Activated naive CD8-positive, alpha-beta T cell treated with anti-CD3 and anti-CD28 coated beads for 36 hours (primary cell): Measurements from ENCODE around the gene FKRP. TPM values are rescaled to one million over a fixed set of nuclear protein-coding genes. Genes with fewer than 3 reads are reported as not detected.
"Not testable (repeated sequence)": the region's sequence is repeated elsewhere in the genome, so short reads cannot be mapped to it uniquely, and the experiment has no call there.

ENCODE experiments used
- DNase-seq: peaks from one replicate; pipeline ENCODE4 v3.0.0; 2021
- H3K27ac Mint-ChIP-seq: one replicate; pipeline ENCODE4 v1.8.0; 2022; ENCODE audit warnings: mild to moderate bottlenecking, moderate library complexity, mixed read lengths
- H3K27me3 Mint-ChIP-seq: one replicate; pipeline ENCODE4 v1.8.0; 2022; ENCODE audit warnings: mild to moderate bottlenecking, mixed read lengths
- H3K36me3 Mint-ChIP-seq: one replicate; pipeline ENCODE4 v1.8.0; 2021; ENCODE audit warnings: mild to moderate bottlenecking, mixed read lengths
- H3K4me1 Mint-ChIP-seq: one replicate; pipeline ENCODE4 v1.8.0; 2021; ENCODE audit warnings: mixed read lengths
- H3K4me3 Mint-ChIP-seq: one replicate; pipeline ENCODE4 v1.8.0; 2022; ENCODE audit warnings: mild to moderate bottlenecking, moderate library complexity, mixed read lengths
- H3K9me3 Mint-ChIP-seq: one replicate; pipeline ENCODE4 v1.8.0; 2022; ENCODE audit warnings: mixed read lengths
- total RNA-seq, 2 experiments: library from RNA; stranded (reverse); gene quantifications; one replicate each; pipeline ENCODE4 v1.2.3, GENCODE V29; 2021

The FKRP gene
- 10 to 100 TPM; 17.3 to 18.8 TPM for total RNA-seq

DNA sequence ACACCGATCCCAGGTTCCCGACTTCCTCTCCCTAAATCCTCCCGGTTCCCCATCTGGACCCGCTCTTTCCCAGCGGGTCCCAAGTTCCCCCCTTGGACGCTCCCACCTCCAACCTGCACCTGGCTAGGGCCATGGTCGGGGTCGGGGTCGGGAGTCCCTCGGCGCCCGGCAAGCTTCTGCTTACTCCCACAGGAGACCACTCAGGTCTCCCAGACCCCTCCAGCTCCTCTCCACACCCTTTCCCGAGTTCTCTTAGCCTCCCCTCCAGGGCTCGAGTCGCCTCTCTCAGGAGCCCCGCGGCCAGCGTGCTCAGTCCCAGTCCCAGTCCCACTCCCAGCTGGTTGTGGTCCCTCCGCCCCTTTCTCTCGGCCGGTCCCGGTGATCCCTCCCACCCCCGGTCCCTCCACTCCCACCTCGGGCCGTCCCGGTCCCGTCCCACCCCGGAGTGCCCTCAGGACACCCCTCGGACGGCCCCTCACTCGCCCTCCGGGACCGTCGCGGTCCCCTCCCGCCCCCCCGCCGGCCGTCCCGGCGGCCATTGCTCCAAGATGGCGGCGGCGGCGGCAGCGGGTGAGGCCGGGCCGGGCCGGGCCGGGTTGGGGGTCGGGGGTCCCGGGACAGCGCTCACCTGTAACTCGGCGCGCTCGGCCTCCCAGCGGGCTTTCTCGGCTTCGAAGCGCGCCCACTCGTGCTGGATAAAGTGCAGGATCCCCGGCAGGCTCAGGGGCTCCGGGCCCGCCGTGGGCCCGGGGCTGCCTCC lies at the start of gene FKRP:
Gene FKRP, plus strand, starts transcription at position 537 of the 760 bp plus-strand sequence. CDS start 9,394 bp downstream, outside the sequence.
- peaks cover 40% of the 10 kb centered on the region for H3K4me1 Mint-ChIP-seq
- peaks cover 18% of the 10 kb centered on the region for H3K36me3 Mint-ChIP-seq
- peak within 1 kb of the TSS; percentile 88 for H3K27ac Mint-ChIP-seq
- no peaks in the 10 kb centered on the region for H3K27me3 Mint-ChIP-seq
- peak; percentile 38 for DNase-seq
- H3K9me3 Mint-ChIP-seq, result no peaks in the 10 kb centered on the region
- peak within 1 kb of the TSS; percentile 96 for H3K4me3 Mint-ChIP-seq

DNA sequence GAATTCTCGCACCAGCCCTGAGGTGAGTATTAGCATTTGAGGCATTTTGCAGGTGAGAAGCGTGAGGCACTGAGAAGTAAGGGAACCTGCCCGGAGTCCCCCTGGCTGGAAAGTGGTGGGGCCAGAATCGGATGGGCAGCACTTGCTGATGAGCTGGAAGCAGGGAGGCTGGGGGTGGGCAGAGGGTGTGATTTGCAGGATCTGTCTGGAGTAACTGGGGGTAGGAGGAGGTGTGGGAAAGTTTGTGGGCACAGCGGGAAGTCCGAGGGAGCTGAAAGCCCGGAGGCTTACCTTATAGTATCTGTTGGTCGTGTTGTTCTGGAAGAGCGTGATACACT lies 49.0 kb upstream of the FKRP start:
- no peaks in the 10 kb centered on the region for H3K27me3 Mint-ChIP-seq
- no peak overlapping the region for H3K4me3 Mint-ChIP-seq
- peaks cover 28% of the 10 kb centered on the region for H3K36me3 Mint-ChIP-seq
- H3K27ac Mint-ChIP-seq, result no peak overlapping the region
- no peak for DNase-seq
- no peaks in the 10 kb centered on the region for H3K9me3 Mint-ChIP-seq
- no peaks in the 10 kb centered on the region for H3K4me1 Mint-ChIP-seq

DNA sequence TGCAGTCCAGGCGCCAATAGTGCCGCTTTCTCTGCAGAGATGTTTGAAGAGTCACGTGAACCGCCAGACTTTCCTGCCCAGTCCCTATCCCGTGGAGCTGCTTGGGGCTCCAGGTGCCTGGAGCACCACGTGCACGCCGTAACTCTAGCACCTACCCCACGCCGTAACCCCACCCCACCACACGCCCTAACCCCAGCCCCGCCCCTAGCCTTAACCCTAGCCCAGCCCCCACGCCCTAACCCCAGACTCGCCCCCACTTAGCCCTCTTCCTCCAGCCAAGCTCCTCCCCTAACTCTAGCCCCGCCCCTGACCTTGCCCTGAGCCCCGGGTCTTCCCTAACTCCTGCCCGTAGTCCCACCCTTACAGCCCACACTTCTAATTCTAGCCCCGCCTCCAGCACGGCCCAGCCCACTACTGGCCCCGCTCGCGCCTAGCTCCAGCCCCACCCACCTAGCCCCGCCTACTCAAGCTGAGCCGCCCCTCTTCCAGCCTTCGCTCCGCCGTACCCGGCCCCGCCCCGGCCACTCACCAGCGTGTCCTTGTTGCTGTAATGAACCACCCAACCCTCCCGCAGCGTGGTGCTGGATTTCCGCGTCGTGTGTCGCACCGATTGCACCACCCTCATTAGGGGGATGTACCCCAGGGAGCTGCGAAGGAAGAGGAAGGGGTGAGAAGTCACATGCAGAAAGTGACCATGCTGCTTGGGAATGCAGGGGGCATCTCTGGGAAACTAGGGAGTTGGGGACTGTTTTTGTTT lies 48.5 kb upstream of the FKRP start:
- H3K27ac Mint-ChIP-seq, result no peak overlapping the region
- H3K9me3 Mint-ChIP-seq, result no peaks in the 10 kb centered on the region
- H3K36me3 Mint-ChIP-seq, result peaks cover 22% of the 10 kb centered on the region
- H3K27me3 Mint-ChIP-seq, result no peaks in the 10 kb centered on the region
- peak; percentile 37 for DNase-seq
- H3K4me1 Mint-ChIP-seq, result no peaks in the 10 kb centered on the region
- no peak overlapping the region for H3K4me3 Mint-ChIP-seq

DNA sequence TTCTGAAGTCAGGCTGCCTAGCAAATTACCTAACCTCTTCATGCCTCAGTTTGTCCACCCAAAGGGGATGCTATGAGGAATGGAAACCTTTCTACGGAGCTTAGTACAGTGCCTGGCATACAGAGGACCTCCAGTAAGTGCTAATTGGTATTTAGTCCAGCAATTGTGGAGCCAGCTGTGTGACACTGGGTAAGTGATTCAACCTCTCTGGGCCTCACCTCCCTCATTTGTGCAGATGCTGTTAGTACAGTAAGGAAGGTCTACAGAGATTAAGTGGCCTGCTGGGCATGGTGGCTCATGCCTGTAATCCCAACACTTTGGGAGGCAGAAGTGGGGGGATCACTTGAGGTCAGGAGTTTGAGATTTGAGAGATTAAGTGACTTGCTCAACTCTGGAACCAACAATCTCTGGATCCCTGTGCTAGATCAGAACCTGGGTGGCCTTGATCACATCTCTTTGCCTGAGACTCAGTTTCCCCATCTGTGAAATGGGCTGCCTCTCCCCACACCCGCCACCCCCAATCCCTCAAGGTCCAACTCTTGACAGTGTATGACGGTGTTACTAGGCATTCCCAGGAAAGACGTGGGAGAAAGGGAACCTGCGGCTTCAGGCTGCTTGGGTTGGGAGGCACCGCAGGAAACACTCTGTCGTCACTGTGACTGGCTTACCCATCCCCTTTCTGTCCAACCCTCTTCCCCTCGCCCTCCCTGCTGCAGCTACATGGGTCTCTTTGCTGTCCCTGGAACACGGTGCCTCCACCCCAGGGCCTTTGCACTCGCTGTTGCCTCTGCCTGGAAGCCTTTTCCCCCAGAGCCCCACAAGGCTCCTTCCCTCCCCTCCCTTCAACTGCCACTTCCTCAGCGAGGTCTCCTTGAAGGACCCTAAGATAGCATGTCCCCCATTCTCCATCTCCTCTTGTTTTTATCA lies 47.2 kb upstream of the FKRP start:
- Mint-ChIP-seq H3K27me3 (no peaks in the 10 kb centered on the region), H3K27ac (no peak overlapping the region), H3K4me1 (no peaks in the 10 kb centered on the region), H3K4me3 (no peak overlapping the region), H3K9me3 (no peaks in the 10 kb centered on the region), H3K36me3 (peaks cover 16% of the 10 kb centered on the region)
- no peak for DNase-seq

DNA sequence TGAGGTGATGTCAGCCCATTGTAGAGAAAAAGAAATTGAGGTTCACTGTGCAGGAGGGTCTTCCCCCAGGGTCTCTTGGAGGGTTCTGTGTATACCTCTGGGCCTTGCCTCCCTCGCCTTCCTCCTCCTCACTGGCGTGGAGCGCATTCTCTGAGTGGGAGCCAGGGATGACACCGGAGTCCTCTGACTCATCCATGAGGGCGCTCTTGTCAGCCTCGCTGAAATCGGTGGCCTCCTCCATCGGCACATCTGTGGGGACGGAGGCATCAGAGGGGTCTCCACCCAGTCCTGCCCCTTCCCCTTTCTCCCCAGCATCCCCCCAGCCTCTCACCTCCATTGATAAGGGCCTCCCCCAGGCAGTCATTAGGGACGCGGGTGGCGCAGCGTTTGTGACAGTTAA lies 45.2 kb upstream of the FKRP start:
- Mint-ChIP-seq H3K9me3 (no peaks in the 10 kb centered on the region), H3K27ac (no peak overlapping the region), H3K27me3 (no peaks in the 10 kb centered on the region), H3K4me1 (peaks cover 9% of the 10 kb centered on the region), H3K36me3 (peaks cover 18% of the 10 kb centered on the region), H3K4me3 (no peak overlapping the region)
- no peak for DNase-seq

DNA sequence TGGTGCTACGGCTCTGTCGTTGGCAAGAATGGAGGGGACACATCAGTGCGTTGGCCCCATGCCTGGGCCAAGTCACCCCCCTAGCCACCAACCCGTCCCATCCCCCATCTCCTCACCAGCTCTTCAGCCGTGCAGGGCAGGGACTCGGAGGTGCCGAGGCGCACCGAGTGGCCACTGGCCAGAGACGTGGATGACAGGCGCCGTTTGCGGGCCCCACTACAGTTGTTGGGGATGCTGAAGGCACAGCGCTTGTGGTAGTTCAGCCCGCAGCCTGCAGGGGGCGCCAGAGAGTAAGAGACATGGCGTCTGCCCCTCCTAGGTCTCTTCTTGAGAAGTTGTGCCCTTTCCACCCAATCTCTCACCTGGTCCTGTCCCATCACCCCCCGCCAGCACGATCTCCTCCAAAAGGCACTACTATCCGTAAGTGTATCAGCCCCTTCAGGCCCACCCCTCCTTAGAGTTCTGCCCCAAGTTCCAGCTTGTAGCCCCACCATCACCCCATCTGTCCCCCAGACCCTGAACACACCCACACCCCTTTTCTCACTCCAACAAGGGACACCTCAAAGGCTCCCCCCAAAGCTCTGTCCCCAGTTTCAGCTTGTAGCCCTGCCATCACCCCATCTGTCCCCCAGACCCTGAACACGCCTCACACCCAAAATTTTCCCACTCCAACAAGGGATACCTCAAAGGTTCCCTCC lies 41.3 kb upstream of the FKRP start:
- peak overlapping the region; percentile 72 for H3K27ac Mint-ChIP-seq

GRCh38 chr19:46710687-46711086 lies 35.2 kb upstream of the FKRP start:
- DNase-seq, result no peak
- H3K36me3 Mint-ChIP-seq, result peaks cover 25% of the 10 kb centered on the region

More for the DNA sequence above, 41.3 kb upstream of the FKRP start:
- H3K9me3 Mint-ChIP-seq, result no peaks in the 10 kb centered on the region
- no peaks in the 10 kb centered on the region for H3K27me3 Mint-ChIP-seq
- H3K36me3 Mint-ChIP-seq, result peaks cover 24% of the 10 kb centered on the region
- DNase-seq, result peak; percentile 79
- peaks cover 11% of the 10 kb centered on the region for H3K4me1 Mint-ChIP-seq
- H3K4me3 Mint-ChIP-seq, result no peak overlapping the region

GRCh38 chr19:46712768-46713338 lies 33.0 kb upstream of the FKRP start:
- H3K9me3 Mint-ChIP-seq, H3K27me3 Mint-ChIP-seq, DNase-seq: not testable (repeated sequence)
- Mint-ChIP-seq H3K27ac (peak overlapping the region; percentile 71), H3K36me3 (peaks cover 22% of the 10 kb centered on the region), H3K4me1 (peaks cover 18% of the 10 kb centered on the region), H3K4me3 (peak overlapping the region; percentile 95)

More at GRCh38 chr19:46710687-46711086, 35.2 kb upstream of the FKRP start:
- no peak overlapping the region for H3K27ac Mint-ChIP-seq
- H3K9me3 Mint-ChIP-seq, result no peaks in the 10 kb centered on the region
- no peak overlapping the region for H3K4me3 Mint-ChIP-seq
- peaks cover 17% of the 10 kb centered on the region for H3K4me1 Mint-ChIP-seq
- H3K27me3 Mint-ChIP-seq, result no peaks in the 10 kb centered on the region

GRCh38 chr19:46713781-46714443 lies 31.9 kb upstream of the FKRP start:
- Mint-ChIP-seq H3K27me3 (no peaks in the 10 kb centered on the region), H3K36me3 (peaks cover 24% of the 10 kb centered on the region), H3K27ac (peak overlapping the region; percentile 94), H3K9me3 (no peaks in the 10 kb centered on the region), H3K4me1 (peaks cover 28% of the 10 kb centered on the region), H3K4me3 (peak overlapping the region; percentile 95)
- DNase-seq, result peak; percentile 71

DNA sequence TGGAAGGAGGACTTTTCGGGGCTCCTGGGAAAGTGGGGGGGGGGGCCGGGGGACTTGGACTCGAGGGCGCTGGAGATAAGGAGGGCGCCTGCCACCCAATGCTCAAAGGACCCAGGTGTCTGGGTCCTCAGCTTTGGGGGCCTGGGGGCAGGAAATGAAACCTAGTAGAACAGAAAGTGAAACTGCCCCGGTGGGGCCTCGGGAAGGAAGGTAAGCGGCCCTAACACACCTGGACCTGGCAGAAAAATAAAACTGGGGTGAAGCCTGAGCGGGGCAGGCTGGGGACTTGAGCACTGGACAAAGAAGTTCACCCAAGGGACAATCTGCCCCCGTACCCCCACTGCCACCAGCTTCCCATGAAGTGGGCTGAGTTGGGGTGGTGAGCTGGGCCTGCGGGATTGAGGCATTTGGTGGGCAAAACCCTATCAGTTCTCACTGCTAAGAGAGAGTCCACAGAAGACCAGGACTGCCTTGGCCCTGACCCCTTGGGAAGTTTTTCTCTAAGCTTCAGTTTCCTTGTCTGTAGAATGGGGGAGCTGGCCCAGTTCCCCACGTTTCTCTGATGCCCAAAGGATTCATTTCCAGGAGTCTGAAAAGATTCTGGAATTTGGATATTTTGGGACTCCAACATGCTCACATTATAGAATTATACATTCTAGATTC lies 31.3 kb upstream of the FKRP start:
- Mint-ChIP-seq H3K4me3 (peak overlapping the region; percentile 95), H3K27me3 (no peaks in the 10 kb centered on the region), H3K27ac (peak overlapping the region; percentile 94), H3K4me1 (peaks cover 35% of the 10 kb centered on the region), H3K36me3 (peaks cover 27% of the 10 kb centered on the region), H3K9me3 (no peaks in the 10 kb centered on the region)
- DNase-seq, result peak; percentile 76

GRCh38 chr19:46715620-46715974 lies 30.3 kb upstream of the FKRP start:
- no peak for DNase-seq
- Mint-ChIP-seq H3K4me1 (peaks cover 37% of the 10 kb centered on the region), H3K27me3 (no peaks in the 10 kb centered on the region), H3K9me3 (no peaks in the 10 kb centered on the region), H3K36me3 (peaks cover 22% of the 10 kb centered on the region), H3K27ac (peak overlapping the region; percentile 94), H3K4me3 (peak overlapping the region; percentile 95)

DNA sequence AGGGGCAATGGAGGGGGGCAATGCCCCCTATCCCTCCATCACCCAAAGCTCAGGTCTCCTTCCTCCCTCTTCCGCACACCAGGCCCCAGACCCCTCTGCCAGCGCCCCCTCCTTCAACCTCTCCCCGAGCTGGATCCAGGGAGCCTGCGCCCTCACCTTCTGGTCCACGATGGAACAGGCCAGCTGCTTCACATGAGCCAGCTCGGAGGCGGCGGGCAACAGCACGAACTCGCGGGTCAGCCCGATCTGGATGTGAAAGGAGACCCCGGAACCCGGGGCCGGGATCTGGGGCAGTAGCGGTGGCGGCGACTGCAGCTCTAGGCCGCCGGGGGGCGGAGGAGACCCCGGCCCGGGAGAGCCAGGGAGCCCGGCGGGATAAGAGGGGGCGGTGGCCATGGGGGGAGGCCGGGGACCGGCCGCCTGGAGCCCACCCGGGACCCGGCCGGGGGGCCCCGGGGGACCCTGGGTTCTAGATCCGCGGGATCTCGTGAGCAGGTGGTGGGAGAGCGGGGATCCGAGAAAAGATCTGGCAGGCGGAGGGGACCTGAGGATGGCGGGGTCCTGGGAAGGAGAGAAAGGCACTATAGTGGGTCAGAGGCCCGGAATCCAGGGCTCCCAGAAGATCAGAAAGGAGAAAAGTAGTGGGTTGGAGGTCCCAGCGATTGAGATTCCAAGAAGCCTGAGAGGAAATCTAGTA lies 29.7 kb upstream of the FKRP start:
- DNase-seq, result peak; percentile 31
- H3K27ac Mint-ChIP-seq, result peak overlapping the region; percentile 94
- peak overlapping the region; percentile 95 for H3K4me3 Mint-ChIP-seq
- no peaks in the 10 kb centered on the region for H3K27me3 Mint-ChIP-seq
- H3K4me1 Mint-ChIP-seq, result peaks cover 36% of the 10 kb centered on the region
- peaks cover 18% of the 10 kb centered on the region for H3K36me3 Mint-ChIP-seq
- H3K9me3 Mint-ChIP-seq, result no peaks in the 10 kb centered on the region

- Mint-ChIP-seq H3K4me1 (peaks cover 36% of the 10 kb centered on the region), H3K27ac (peak overlapping the region; percentile 94), H3K27me3 (no peaks in the 10 kb centered on the region)
Measured at GRCh38 chr19:46716672-46717033, 29.2 kb upstream of the FKRP start.

More at GRCh38 chr19:46716672-46717033, 29.2 kb upstream of the FKRP start:
- Mint-ChIP-seq H3K36me3 (peaks cover 21% of the 10 kb centered on the region), H3K9me3 (no peaks in the 10 kb centered on the region), H3K4me3 (peak overlapping the region; percentile 95)
- no peak for DNase-seq
